ENCODE measurements around the gene GCH1.
"Not testable (repeated sequence)": the region's sequence is repeated elsewhere in the genome, so short reads cannot be mapped to it uniquely, and the experiment has no call there.

GRCh38 chr14:54926570-54926969 lies 23.9 kb upstream of the GCH1 start:
- TF ChIP-seq CTCF, POLR2A (IDR thresholded peaks at IDR 0.05): not testable (repeated sequence)

Data from right lobe of liver (tissue), 4 donors.